RWPE2 (cell line): ENCODE data around the gene RGS7.
"Not testable (repeated sequence)": the region's sequence is repeated elsewhere in the genome, so short reads cannot be mapped to it uniquely, and the experiment has no call there.

ENCODE experiments used
- ATAC-seq: fragments of 200-7000 bp; cut with Tn5 transposase; 3 replicates; pipeline ENCODE4 v1.9.1; 2021; ENCODE audit warnings: low read depth
- DNase-seq: peaks from one replicate; pipeline ENCODE4 v3.0.0-alpha.2; 2020; ENCODE audit warnings: low spot score
- H3K27ac ChIP-seq: fragments of 450-650 bp; 2 replicates; pipeline ENCODE4 v1.5.1; 2017; ENCODE audit warnings: mild to moderate bottlenecking; ENCODE audit not compliant: poor library complexity, severe bottlenecking
- H3K27me3 ChIP-seq: fragments of 250-450 bp; sonication (Bioruptor Pico); 2 replicates; pipeline ENCODE4 v1.5.1; 2021; ENCODE audit warnings: mild to moderate bottlenecking, moderate library complexity; ENCODE audit not compliant: insufficient read depth, poor library complexity, severe bottlenecking
- H3K36me3 ChIP-seq: fragments of 250-450 bp; sonication (Bioruptor Pico); 2 replicates; pipeline ENCODE4 v1.5.1; 2020; ENCODE audit warnings: low read depth, mild to moderate bottlenecking, moderate library complexity
- H3K4me1 ChIP-seq: fragments of 250-450 bp; sonication (Bioruptor Pico); 2 replicates; pipeline ENCODE4 v1.5.1; 2021; ENCODE audit warnings: mild to moderate bottlenecking, moderate library complexity; ENCODE audit not compliant: insufficient read depth, poor library complexity, severe bottlenecking
- H3K4me3 ChIP-seq: fragments of 250-450 bp; sonication (Bioruptor Pico); 2 replicates; pipeline ENCODE4 v1.5.1; 2021; ENCODE audit warnings: mild to moderate bottlenecking, moderate library complexity; ENCODE audit not compliant: severe bottlenecking
- H3K9me3 ChIP-seq: fragments of 250-450 bp; sonication (Bioruptor Pico); 2 replicates; pipeline ENCODE4 v1.5.1; 2021; ENCODE audit warnings: mild to moderate bottlenecking, moderate library complexity; ENCODE audit not compliant: severe bottlenecking
- CTCF ChIP-seq: fragments of 450-650 bp; IDR thresholded peaks from one replicate; pipeline ENCODE4 v1.5.1; 2017; ENCODE audit warnings: mild to moderate bottlenecking, moderate library complexity; ENCODE audit not compliant: poor library complexity, severe bottlenecking

The RGS7 gene

GRCh38 chr1:240985081-240985480 lies 371.9 kb downstream of the RGS7 start:
- H3K27me3 ChIP-seq = no peaks in the 10 kb centered on the region

GRCh38 chr1:240980342-240980741 lies 376.7 kb downstream of the RGS7 start:
- Histone ChIP-seq H3K27me3 (no peaks in the 10 kb centered on the region), H3K27ac (no peak overlapping the region), H3K36me3 (no peaks in the 10 kb centered on the region), H3K9me3 (no peaks in the 10 kb centered on the region), H3K4me3 (no peak overlapping the region), H3K4me1 (no peaks in the 10 kb centered on the region)
- ATAC-seq (no peak), DNase-seq (no peak)
- no peak for TF ChIP-seq CTCF

More at GRCh38 chr1:240985081-240985480, 371.9 kb downstream of the RGS7 start:
- Histone ChIP-seq H3K27ac (no peak overlapping the region), H3K4me3 (no peak overlapping the region), H3K9me3 (no peaks in the 10 kb centered on the region), H3K4me1 (no peaks in the 10 kb centered on the region), H3K36me3 (no peaks in the 10 kb centered on the region)
- no peak for ATAC-seq
- DNase-seq = no peak
- TF ChIP-seq CTCF = no peak

- H3K36me3 ChIP-seq = no peaks in the 10 kb centered on the region
- no peaks in the 10 kb centered on the region for H3K27me3 ChIP-seq
- ATAC-seq (no peak), DNase-seq (no peak)
- no peak overlapping the region for H3K27ac ChIP-seq
- H3K4me1 ChIP-seq = no peaks in the 10 kb centered on the region
- H3K4me3 ChIP-seq = no peak overlapping the region
- H3K9me3 ChIP-seq = no peaks in the 10 kb centered on the region
- no peak for TF ChIP-seq CTCF
These were observed 380.3 kb downstream of the RGS7 start for GRCh38 chr1:240976685-240977084.

- DNase-seq (no peak), ATAC-seq (no peak)
- Histone ChIP-seq H3K4me1 (no peaks in the 10 kb centered on the region), H3K27ac (no peak overlapping the region), H3K27me3 (no peaks in the 10 kb centered on the region), H3K4me3 (no peak overlapping the region), H3K36me3 (no peaks in the 10 kb centered on the region), H3K9me3 (no peaks in the 10 kb centered on the region)
- no peak for TF ChIP-seq CTCF
These were observed 383.1 kb downstream of the RGS7 start for GRCh38 chr1:240973875-240974274.

- not testable (repeated sequence) for H3K27ac ChIP-seq, H3K4me3 ChIP-seq, DNase-seq, H3K36me3 ChIP-seq, H3K9me3 ChIP-seq, H3K4me1 ChIP-seq, ATAC-seq, H3K27me3 ChIP-seq
These were observed 384.9 kb downstream of the RGS7 start for GRCh38 chr1:240972059-240972458.
